Rectal smooth muscle tissue (tissue), 1 donor: Measurements from ENCODE around the gene RNF157.
"Not testable (repeated sequence)": the region's sequence is repeated elsewhere in the genome, so short reads cannot be mapped to it uniquely, and the experiment has no call there.

Source experiments
- H3K27ac ChIP-seq: one replicate; pipeline ENCODE4 v1.7.0; 2013; ENCODE audit warnings: low read depth, low read length, inconsistent platforms
- H3K27me3 ChIP-seq: one replicate; pipeline ENCODE4 v1.7.0; 2013; ENCODE audit warnings: low read length; ENCODE audit not compliant: control insufficient read depth, insufficient read depth
- H3K36me3 ChIP-seq: one replicate; pipeline ENCODE4 v1.7.0; 2013; ENCODE audit warnings: low read length; ENCODE audit not compliant: control insufficient read depth, insufficient read depth
- H3K4me1 ChIP-seq: one replicate; pipeline ENCODE4 v1.7.0; 2013; ENCODE audit warnings: low read length; ENCODE audit not compliant: control insufficient read depth, insufficient read depth
- H3K4me3 ChIP-seq: one replicate; pipeline ENCODE4 v1.7.0; 2013; ENCODE audit warnings: low read length
- H3K9ac ChIP-seq: one replicate; pipeline ENCODE4 v1.7.0; 2013; ENCODE audit warnings: low read length

RNF157 gene

DNA sequence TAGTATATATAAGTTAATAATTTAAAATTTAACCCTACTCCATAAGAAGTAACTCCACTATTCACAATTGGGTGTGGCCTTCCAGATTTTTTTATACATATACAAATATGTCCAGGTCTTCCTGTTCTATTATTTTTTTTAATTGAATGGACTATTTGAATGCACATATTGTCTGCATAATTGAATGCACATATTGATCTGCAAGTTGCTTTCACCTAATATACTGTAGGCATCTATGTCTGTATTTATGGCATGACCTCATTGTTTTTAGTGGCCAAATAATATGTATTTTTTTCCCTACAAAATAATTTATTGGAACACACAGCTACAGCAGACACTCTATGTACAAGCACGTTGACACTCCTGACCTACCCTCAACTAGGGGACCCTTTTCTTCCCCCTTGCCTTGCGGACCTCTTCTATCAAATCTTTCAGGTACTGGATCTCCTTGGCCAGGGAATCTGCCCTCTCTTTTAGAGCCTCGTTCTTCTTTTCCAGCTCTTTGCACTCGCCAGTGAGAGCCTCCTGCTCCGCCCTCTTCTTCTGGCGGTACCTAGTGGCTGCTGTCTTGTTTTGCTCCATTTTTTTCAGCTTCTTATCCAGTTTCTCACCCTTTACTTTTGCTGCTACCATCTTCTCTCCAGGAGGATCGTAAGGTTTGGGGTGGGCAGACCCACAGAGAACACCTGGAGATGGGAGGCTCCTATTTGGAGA is 14.8 kb downstream of the RNF157 start:
- H3K27ac ChIP-seq, H3K36me3 ChIP-seq, H3K4me1 ChIP-seq, H3K9ac ChIP-seq, H3K4me3 ChIP-seq, H3K27me3 ChIP-seq: not testable (repeated sequence)

DNA sequence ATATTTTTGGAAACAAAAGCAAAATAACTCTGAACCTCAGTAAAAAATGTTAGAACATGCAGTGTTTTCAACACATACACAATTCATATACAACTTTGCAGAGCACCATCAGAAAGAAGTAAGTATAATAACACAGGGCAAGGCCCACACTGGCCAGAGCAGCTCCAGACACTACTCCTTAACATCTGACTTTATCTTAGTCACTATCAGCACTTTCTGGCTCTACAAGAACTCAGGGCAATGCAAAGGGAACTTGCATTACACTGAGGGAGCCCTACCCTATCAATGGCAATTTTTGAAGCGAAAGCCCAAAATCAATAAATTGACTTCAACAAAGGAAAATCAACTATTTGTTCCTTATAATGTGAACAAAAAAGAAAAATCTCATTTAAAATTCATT is 16.5 kb downstream of the RNF157 start:
- Histone ChIP-seq H3K9ac (no peak overlapping the region), H3K4me3 (no peak overlapping the region), H3K36me3 (no peaks in the 10 kb centered on the region), H3K27ac (no peak overlapping the region), H3K4me1 (no peaks in the 10 kb centered on the region), H3K27me3 (no peaks in the 10 kb centered on the region)

DNA sequence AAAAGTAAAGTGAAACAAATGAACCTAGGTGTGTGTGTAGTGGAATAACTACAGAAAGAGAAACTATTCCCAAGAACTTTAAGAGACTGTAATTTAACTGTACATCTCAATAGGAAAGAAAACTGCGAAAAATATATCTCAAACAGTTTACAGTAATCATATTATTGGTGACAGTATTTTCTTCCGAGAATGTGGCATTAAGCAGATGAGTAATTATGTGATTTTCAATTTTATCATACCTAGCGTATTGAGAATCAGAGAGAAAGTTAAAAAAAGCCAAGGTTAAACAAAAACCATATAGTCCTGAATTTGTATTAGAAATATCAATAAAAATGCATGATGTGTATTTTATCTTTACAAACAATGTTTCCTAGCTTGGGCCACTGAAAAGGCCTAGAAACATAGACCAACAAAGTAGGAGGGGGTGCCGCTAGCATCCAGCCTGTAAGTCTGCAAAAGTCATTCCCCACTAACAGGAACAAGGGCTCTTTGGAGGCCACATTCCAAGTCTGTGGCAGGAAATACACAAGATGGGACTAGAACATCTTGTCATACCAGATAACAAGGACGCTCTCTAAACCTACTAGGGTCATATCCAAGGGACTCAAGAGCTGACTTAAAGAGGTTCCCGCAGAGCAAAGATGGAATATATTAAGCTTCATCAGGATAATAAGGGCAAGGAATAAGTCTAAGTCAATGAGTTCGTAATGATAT is 20.5 kb downstream of the RNF157 start:
- H3K4me3 ChIP-seq, result no peak overlapping the region
- H3K9ac ChIP-seq, result no peak overlapping the region
- H3K4me1 ChIP-seq, result no peaks in the 10 kb centered on the region
- no peaks in the 10 kb centered on the region for H3K27me3 ChIP-seq
- no peak overlapping the region for H3K27ac ChIP-seq
- H3K36me3 ChIP-seq, result no peaks in the 10 kb centered on the region

DNA sequence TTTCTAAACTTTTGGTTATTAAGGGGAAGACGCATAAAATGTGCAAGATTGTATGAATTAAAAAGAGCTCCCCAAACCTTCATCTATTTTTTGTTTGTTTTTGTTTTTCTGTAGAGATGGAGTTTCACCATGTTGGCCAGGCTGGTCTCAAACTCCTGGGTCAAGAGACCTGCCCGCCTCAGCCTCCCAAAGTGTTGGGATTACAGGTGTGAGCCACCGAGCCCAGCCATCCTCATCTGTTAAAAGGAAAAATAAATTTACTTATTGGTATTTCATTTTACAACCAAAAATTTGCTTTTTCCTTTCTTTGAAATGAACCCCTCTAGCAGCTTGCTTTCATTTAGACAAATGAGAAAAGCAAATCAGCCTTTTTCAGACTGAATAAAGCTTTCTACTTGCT is 23.2 kb downstream of the RNF157 start:
- Histone ChIP-seq H3K4me3 (no peak overlapping the region), H3K36me3 (no peaks in the 10 kb centered on the region), H3K9ac (no peak overlapping the region), H3K4me1 (no peaks in the 10 kb centered on the region), H3K27me3 (no peaks in the 10 kb centered on the region), H3K27ac (no peak overlapping the region)

DNA sequence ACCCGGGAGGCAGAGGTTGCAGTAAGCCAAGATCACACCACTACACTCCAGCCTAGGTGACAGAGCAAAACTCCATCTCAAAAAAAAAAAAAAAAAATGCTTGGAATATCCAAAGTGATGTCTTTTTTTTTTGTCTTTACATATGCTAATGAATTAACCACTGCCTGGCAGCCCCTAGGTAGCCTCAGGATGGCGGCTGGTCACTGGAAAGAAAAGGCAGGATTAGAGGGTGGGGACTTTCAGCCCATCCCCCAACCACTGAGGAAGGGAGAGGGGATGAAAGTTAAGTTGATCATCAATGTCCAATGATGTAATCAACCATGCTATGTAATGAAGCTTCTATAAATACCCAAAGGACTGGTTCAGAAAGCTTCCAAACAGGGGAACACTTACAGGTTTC is 26.8 kb downstream of the RNF157 start:
- H3K36me3 ChIP-seq, result no peaks in the 10 kb centered on the region
- no peak overlapping the region for H3K9ac ChIP-seq
- no peaks in the 10 kb centered on the region for H3K4me1 ChIP-seq
- H3K27ac ChIP-seq, result no peak overlapping the region
- H3K27me3 ChIP-seq, result no peaks in the 10 kb centered on the region
- no peak overlapping the region for H3K4me3 ChIP-seq

DNA sequence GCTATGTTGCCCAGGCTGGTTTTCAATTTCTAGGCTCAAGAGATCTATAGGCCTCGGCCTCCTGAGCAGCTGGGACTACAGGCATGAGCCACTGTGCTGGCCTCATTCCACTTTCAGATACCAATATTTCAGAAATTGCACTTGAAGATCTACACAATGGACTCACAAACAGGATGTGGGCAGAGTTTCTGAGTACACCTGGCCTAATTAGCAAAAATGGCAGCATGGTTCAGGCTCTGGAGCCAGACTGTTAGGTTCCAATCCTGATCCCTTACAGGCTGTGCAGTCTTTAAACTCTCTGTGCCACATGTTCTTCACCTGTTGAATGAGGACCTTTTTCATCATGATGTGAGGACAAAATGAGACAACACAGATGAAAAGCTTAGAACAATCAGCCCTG is 32.2 kb downstream of the RNF157 start:
- Histone ChIP-seq H3K4me1 (no peaks in the 10 kb centered on the region), H3K27me3 (no peaks in the 10 kb centered on the region), H3K36me3 (no peaks in the 10 kb centered on the region), H3K9ac (no peak overlapping the region), H3K27ac (no peak overlapping the region), H3K4me3 (no peak overlapping the region)

DNA sequence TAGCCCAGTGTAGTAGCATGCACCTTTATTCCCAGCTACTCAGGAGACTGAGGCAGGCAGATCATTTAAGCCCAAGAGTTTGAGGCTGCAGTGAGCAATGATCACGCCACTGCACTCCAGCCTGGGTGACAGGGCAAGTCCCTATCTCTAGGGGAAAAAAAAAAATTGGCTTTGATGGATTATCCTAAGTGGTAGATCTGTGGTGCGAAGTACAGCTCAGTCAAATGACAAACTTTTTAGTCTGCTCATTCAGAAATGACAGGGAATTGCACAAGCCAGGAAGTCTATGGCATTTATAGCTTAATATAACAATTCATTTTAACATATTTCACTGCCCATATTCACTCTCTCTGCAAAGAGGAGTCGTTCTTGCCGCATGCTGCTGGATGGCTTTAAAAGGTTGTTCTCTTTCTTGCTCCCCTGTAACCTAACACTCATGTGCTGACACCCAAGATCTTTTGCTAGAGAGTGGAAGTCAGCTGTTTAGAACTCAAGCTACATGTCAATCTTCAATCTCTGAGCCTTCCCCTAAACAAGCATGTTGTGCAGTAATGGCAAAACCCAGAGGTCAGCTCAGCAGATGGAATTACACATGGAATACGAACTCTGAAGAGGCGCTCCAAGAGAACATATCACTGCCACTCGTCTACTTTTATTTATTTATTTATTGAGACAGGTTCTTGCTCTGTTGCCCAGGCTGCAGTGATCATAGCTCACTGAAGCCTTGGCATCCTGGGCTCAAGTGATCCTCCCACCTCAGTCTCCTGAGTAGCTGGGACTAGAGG is 32.8 kb downstream of the RNF157 start:
- H3K4me3 ChIP-seq, result no peak overlapping the region
- no peaks in the 10 kb centered on the region for H3K4me1 ChIP-seq
- H3K36me3 ChIP-seq, result no peaks in the 10 kb centered on the region
- no peak overlapping the region for H3K27ac ChIP-seq
- no peaks in the 10 kb centered on the region for H3K27me3 ChIP-seq
- no peak overlapping the region for H3K9ac ChIP-seq

DNA sequence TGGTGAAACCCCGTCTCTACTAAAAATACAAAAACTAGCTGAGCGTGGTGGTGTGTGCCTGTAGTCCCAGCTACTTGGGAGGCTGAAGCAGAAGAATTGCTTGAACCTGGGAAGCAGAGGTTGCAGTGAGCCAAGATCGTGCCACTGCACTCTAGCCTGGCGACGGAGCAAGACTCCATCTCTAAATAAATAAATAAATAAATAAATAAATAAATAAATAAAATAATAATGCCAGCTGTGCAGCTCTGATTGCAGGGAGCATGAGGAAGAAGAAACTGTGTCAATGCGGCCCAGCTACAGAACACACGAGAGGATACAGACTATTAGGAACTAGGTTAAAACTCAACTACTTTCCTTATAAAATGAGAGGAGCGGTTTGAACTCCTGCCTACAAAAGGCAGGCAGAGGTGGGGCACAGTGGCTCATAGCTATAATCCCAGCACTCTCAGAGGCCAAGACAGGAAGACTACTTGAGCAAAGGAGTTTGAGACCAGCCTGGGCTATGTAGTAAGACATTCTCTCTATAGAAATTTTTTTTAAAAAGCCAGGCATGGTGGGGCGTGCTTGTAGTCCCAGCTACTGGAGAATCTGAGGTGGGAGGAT is 34.6 kb downstream of the RNF157 start:
- not testable (repeated sequence) for H3K4me3 ChIP-seq, H3K27ac ChIP-seq, H3K4me1 ChIP-seq, H3K27me3 ChIP-seq, H3K36me3 ChIP-seq, H3K9ac ChIP-seq

DNA sequence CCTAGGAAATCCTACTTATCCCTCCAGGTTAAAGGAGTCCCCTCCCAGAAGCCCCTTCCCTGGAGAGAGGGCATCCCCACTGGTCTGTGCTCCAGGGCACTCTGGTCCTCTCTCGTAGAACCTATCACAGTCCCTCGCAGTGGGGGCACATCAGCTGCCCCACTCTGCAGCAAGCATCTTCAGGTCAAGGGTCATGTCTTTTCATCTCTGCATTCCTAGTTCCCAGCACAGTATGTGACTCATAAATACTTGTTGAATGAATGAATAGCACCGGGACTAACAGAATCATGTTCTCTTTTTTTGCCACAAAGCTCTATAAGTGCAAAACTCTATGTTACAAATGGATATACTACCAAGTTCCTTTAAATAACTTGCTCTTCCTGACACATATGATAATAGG is 36.0 kb downstream of the RNF157 start:
- Histone ChIP-seq H3K36me3 (no peaks in the 10 kb centered on the region), H3K27ac (no peak overlapping the region), H3K4me1 (no peaks in the 10 kb centered on the region), H3K27me3 (no peaks in the 10 kb centered on the region), H3K9ac (no peak overlapping the region), H3K4me3 (no peak overlapping the region)

DNA sequence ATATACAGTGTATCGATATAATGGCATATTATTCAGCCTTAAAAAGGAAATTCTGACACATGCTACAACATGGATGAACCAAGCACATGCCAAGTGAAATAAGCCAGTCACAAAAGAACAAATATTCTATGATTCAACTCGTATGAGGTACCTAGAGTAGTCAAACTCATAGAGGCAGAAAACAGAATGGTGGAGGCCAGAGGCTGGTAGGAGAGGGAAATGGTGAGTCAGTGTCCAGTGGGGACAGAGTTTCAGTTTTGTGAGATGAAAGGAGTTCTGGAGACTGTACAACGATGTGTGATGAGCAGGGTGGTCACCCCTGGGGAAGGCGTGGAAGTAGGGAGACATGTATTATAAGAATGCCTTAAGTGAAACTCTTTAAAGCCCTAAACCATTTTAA is 39.9 kb downstream of the RNF157 start:
- Histone ChIP-seq H3K9ac (no peak overlapping the region), H3K4me3 (no peak overlapping the region), H3K27me3 (no peaks in the 10 kb centered on the region), H3K36me3 (no peaks in the 10 kb centered on the region), H3K27ac (no peak overlapping the region), H3K4me1 (no peaks in the 10 kb centered on the region)

DNA sequence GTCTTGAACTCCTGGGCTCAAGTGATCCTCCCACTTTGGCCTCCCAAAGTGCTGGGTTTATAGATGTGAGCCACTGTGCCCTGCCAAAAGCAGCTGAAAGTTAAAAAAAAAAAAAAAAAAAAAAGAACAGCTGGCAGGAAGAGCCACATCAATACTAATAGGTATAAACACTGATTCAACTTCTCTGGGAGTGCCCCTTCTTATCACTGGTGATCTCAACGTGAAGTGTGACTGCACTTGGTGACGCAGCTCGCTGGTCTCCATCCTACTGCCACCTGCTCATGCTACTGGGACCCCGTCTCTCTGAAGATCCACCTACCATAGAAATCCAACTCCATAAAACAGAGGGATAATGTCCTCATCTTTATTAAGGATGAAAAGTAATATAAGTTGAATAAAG is 40.8 kb downstream of the RNF157 start:
- Histone ChIP-seq H3K4me3 (no peak overlapping the region), H3K4me1 (no peaks in the 10 kb centered on the region), H3K36me3 (no peaks in the 10 kb centered on the region), H3K27ac (no peak overlapping the region), H3K27me3 (no peaks in the 10 kb centered on the region), H3K9ac (no peak overlapping the region)

DNA sequence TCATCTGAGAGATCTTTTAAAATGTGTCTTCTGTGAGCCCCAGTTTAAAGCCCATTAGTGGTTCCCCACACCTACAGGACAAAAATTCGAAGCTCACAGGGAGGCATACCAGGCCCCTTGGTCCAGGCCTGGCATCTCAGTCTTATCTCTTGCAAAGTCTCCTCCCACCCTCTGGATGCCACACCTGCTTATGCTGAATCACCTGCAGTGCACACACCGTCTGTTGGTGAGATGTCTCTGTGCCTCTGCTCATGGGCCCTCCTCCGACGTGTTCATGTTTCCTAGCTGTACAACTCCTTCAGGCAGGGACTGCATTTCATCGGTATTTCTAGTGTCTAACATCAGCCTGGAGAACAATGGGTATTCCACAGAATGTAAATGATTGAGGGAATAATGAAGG is 41.6 kb downstream of the RNF157 start:
- no peak overlapping the region for H3K27ac ChIP-seq

More for the DNA sequence above, 41.6 kb downstream of the RNF157 start:
- no peak overlapping the region for H3K4me3 ChIP-seq
- no peaks in the 10 kb centered on the region for H3K36me3 ChIP-seq
- H3K9ac ChIP-seq, result no peak overlapping the region
- no peaks in the 10 kb centered on the region for H3K4me1 ChIP-seq
- H3K27me3 ChIP-seq, result no peaks in the 10 kb centered on the region
